ENCODE results near the gene ATF4. TPM values are rescaled to one million over a fixed set of nuclear protein-coding genes. Genes with fewer than 3 reads are reported as not detected.

Gene ATF4
- total RNA-seq, 1 experiment from 2014 or later = 177 TPM

DNA sequence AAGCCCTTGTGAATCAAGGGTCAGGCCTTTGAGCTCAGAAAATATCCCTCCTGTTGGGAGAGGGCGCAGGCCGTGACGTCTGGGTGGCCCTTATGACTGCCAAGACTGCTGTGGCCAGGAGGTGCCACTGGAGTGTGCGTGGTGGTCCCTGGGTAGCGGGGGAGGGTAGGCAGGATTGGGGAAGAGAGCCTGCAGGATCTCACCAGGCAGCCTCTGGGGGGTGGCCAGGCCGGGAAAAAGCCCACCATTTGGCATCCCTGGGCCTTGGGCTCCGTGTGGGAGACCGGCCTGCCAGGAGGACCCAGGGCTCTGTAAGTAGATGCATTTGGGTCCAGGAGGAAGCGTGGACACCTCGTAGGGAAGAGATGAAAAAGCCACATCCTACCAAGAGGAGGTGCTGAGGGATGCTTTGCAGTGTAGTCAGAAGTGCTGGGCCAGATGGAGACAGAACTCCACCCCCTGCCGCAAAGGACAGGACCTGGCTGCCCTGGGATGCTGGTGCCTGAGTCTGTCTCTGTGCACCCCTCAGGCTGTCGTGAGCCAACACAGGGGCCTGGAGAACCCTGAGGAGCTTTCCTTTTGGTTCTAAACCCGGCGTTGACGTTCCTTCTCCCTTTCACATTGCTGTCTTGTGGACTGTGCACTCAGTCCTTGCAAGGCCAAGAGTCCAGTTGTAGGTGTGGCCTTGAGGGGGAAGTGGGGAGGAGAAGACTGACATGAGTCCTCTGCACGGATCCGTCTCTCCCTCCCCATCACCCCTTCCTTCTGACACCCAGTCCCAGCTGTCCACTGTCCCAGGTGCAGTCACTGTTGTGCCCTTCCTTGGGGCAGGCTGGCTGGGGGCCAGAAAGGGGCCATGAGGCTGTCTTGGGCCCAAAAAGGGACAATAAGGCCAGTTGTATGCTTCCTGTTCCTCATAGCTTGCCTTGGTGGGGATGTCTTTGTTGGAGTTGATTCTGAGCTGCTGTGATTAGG is 31.0 kb upstream of the ATF4 start:
- no TSS peak for BruUV-seq (replicated peaks)

More for the DNA sequence above, 31.0 kb upstream of the ATF4 start:
- TF ChIP-seq CTCF (IDR thresholded peaks at IDR 0.05) (no peak), POLR2AphosphoS5 (IDR thresholded peaks at IDR 0.05; ENCODE audit: low read depth, low read length) (no peak), REST (IDR thresholded peaks at IDR 0.05; ENCODE audit: insufficient read depth in 1 of 2, low read depth in 2 of 2, low read length in 1 of 2) (no peak), TCF7L2 (IDR thresholded peaks at IDR 0.05; ENCODE audit: low read depth, low read length) (no peak), SIN3A (IDR thresholded peaks at IDR 0.05; ENCODE audit: borderline replicate concordance, insufficient read depth, low read depth, low read length) (no peak)
- ChIA-PET POLR2A (no interaction called here), CTCF (no interaction called here)
- ATAC-seq = no peak
- no peaks in the 10 kb centered on the region for H3K36me3 ChIP-seq (ENCODE audit: control insufficient read depth, insufficient read depth, low read length)
- no peaks in the 10 kb centered on the region for H3K9me3 ChIP-seq (ENCODE audit: control insufficient read depth, insufficient read depth, low read depth, low read length)
- H3K27me3 ChIP-seq (ENCODE audit: control insufficient read depth, insufficient read depth, low read length) = no peaks in the 10 kb centered on the region
- no peak overlapping the region for H3K4me3 ChIP-seq (ENCODE audit: low read depth in 2 of 2, low read length in 2 of 2)
- intact Hi-C loops (cut with micrococcal nuclease; ENCODE audit: unreplicated experiment) (no loop called here), in situ Hi-C loops (cut with HindIII; ENCODE audit: low pct_unique_long_range_greater_than_20kb, low sequenced_read_pairs) (no loop called here)
- H3K27ac ChIP-seq (ENCODE audit: low read length) = no peak overlapping the region
- no peak for DNase-seq (ENCODE audit: low read depth, low spot score)
- no peaks in the 10 kb centered on the region for H3K4me1 ChIP-seq (ENCODE audit: control insufficient read depth, insufficient read depth, low read length)

All from Panc1 (cell line).